ENCODE results near the gene NIPA2. TPM values are rescaled to one million over a fixed set of nuclear protein-coding genes. Genes with fewer than 3 reads are reported as not detected.

NIPA2 gene
- polyA plus RNA-seq, 2 donors = 6.7 to 21.1 TPM

GRCh38 chr15:22880981-22881738, 42.7 kb downstream of the NIPA2 start:
- H3K4me3 ChIP-seq (ENCODE audit: low read depth in 1 of 2, low read length in 2 of 2) = no peak overlapping the region
- 89 to 90% methylated on average over 19 of the region's 19 CpGs for WGBS, 2 donors
- H3K27ac ChIP-seq (ENCODE audit: low read depth in 2 of 2, low read length in 1 of 2) = no peak overlapping the region
- H3K36me3 ChIP-seq (ENCODE audit: control insufficient read depth in 2 of 2, insufficient read depth in 2 of 2, low read length in 1 of 2) = peaks cover 5 to 48% of the 10 kb centered on the region in 2 donors
- H3K9me3 ChIP-seq (ENCODE audit: control insufficient read depth in 2 of 2, insufficient read depth in 1 of 2, low read depth in 1 of 2, low read length in 1 of 2) = no peaks in the 10 kb centered on the region
- no peaks in the 10 kb centered on the region for H3K4me1 ChIP-seq (ENCODE audit: control insufficient read depth in 2 of 2, insufficient read depth in 2 of 2, low read length in 1 of 2)
- no peaks in the 10 kb centered on the region for H3K27me3 ChIP-seq (ENCODE audit: control insufficient read depth in 1 of 2, insufficient read depth in 2 of 2, low read length in 2 of 2)

- Histone ChIP-seq H3K4me3 (ENCODE audit: low read depth in 1 of 2, low read length in 2 of 2) (no peak overlapping the region), H3K27ac (ENCODE audit: low read depth in 2 of 2, low read length in 1 of 2) (no peak overlapping the region), H3K36me3 (ENCODE audit: control insufficient read depth in 2 of 2, insufficient read depth in 2 of 2, low read length in 1 of 2) (peaks cover 5 to 45% of the 10 kb centered on the region in 2 donors), H3K27me3 (ENCODE audit: control insufficient read depth in 1 of 2, insufficient read depth in 2 of 2, low read length in 2 of 2) (no peaks in the 10 kb centered on the region), H3K9me3 (ENCODE audit: control insufficient read depth in 2 of 2, insufficient read depth in 1 of 2, low read depth in 1 of 2, low read length in 1 of 2) (no peaks in the 10 kb centered on the region), H3K4me1 (ENCODE audit: control insufficient read depth in 2 of 2, insufficient read depth in 2 of 2, low read length in 1 of 2) (no peaks in the 10 kb centered on the region)
- WGBS, 2 donors = 93 to 96% methylated on average over 25 of the region's 25 CpGs
Observed at GRCh38 chr15:22881739-22882440, 43.4 kb downstream of the NIPA2 start.

- H3K4me3 ChIP-seq (ENCODE audit: low read depth in 1 of 2, low read length in 2 of 2) = no peak overlapping the region
- H3K4me1 ChIP-seq (ENCODE audit: control insufficient read depth in 2 of 2, insufficient read depth in 2 of 2, low read length in 1 of 2) = no peaks in the 10 kb centered on the region
- H3K27me3 ChIP-seq (ENCODE audit: control insufficient read depth in 1 of 2, insufficient read depth in 2 of 2, low read length in 2 of 2) = no peaks in the 10 kb centered on the region
- H3K27ac ChIP-seq (ENCODE audit: low read depth in 2 of 2, low read length in 1 of 2) = no peak overlapping the region
- no peaks in the 10 kb centered on the region for H3K9me3 ChIP-seq (ENCODE audit: control insufficient read depth in 2 of 2, insufficient read depth in 1 of 2, low read depth in 1 of 2, low read length in 1 of 2)
- peaks cover 0 to 40% of the 10 kb centered on the region in 2 donors for H3K36me3 ChIP-seq (ENCODE audit: control insufficient read depth in 2 of 2, insufficient read depth in 2 of 2, low read length in 1 of 2)
- 94 to 96% methylated on average over 13 of the region's 13 CpGs for WGBS, 2 donors
Observed at GRCh38 chr15:22883196-22883595, 44.7 kb downstream of the NIPA2 start.

- no peaks in the 10 kb centered on the region for H3K27me3 ChIP-seq (ENCODE audit: control insufficient read depth in 1 of 2, insufficient read depth in 2 of 2, low read length in 2 of 2)
- H3K27ac ChIP-seq (ENCODE audit: low read depth in 2 of 2, low read length in 1 of 2) = no peak overlapping the region
- no peaks in the 10 kb centered on the region for H3K9me3 ChIP-seq (ENCODE audit: control insufficient read depth in 2 of 2, insufficient read depth in 1 of 2, low read depth in 1 of 2, low read length in 1 of 2)
- H3K4me3 ChIP-seq (ENCODE audit: low read depth in 1 of 2, low read length in 2 of 2) = no peak overlapping the region
- H3K36me3 ChIP-seq (ENCODE audit: control insufficient read depth in 2 of 2, insufficient read depth in 2 of 2, low read length in 1 of 2) = peaks cover 0 to 38% of the 10 kb centered on the region in 2 donors
- WGBS, 2 donors = 56 to 84% methylated on average over 1 of the region's 1 CpG
- no peaks in the 10 kb centered on the region for H3K4me1 ChIP-seq (ENCODE audit: control insufficient read depth in 2 of 2, insufficient read depth in 2 of 2, low read length in 1 of 2)
Observed at GRCh38 chr15:22884344-22884743, 45.9 kb downstream of the NIPA2 start.

GRCh38 chr15:22885120-22885519, 46.7 kb downstream of the NIPA2 start:
- WGBS, 2 donors = 91 to 97% methylated on average over 6 of the region's 6 CpGs
- peaks cover 0 to 35% of the 10 kb centered on the region in 2 donors for H3K36me3 ChIP-seq (ENCODE audit: control insufficient read depth in 2 of 2, insufficient read depth in 2 of 2, low read length in 1 of 2)

GRCh38 chr15:22887157-22887951, 48.9 kb downstream of the NIPA2 start:
- H3K4me3 ChIP-seq (ENCODE audit: low read depth in 1 of 2, low read length in 2 of 2) = no peak overlapping the region
- WGBS, 2 donors = 84 to 87% methylated on average over 14 of the region's 14 CpGs
- peaks cover 10 to 25% of the 10 kb centered on the region in 2 donors for H3K36me3 ChIP-seq (ENCODE audit: control insufficient read depth in 2 of 2, insufficient read depth in 2 of 2, low read length in 1 of 2)
- H3K4me1 ChIP-seq (ENCODE audit: control insufficient read depth in 2 of 2, insufficient read depth in 2 of 2, low read length in 1 of 2) = no peaks in the 10 kb centered on the region
- H3K27ac ChIP-seq (ENCODE audit: low read depth in 2 of 2, low read length in 1 of 2) = no peak overlapping the region
- H3K27me3 ChIP-seq (ENCODE audit: control insufficient read depth in 1 of 2, insufficient read depth in 2 of 2, low read length in 2 of 2) = no peaks in the 10 kb centered on the region
- H3K9me3 ChIP-seq (ENCODE audit: control insufficient read depth in 2 of 2, insufficient read depth in 1 of 2, low read depth in 1 of 2, low read length in 1 of 2) = no peaks in the 10 kb centered on the region

More at GRCh38 chr15:22885120-22885519, 46.7 kb downstream of the NIPA2 start:
- Histone ChIP-seq H3K27ac (ENCODE audit: low read depth in 2 of 2, low read length in 1 of 2) (no peak overlapping the region), H3K27me3 (ENCODE audit: control insufficient read depth in 1 of 2, insufficient read depth in 2 of 2, low read length in 2 of 2) (no peaks in the 10 kb centered on the region), H3K9me3 (ENCODE audit: control insufficient read depth in 2 of 2, insufficient read depth in 1 of 2, low read depth in 1 of 2, low read length in 1 of 2) (no peaks in the 10 kb centered on the region), H3K4me3 (ENCODE audit: low read depth in 1 of 2, low read length in 2 of 2) (no peak overlapping the region), H3K4me1 (ENCODE audit: control insufficient read depth in 2 of 2, insufficient read depth in 2 of 2, low read length in 1 of 2) (no peaks in the 10 kb centered on the region)

- Histone ChIP-seq H3K27me3 (ENCODE audit: control insufficient read depth in 1 of 2, insufficient read depth in 2 of 2, low read length in 2 of 2) (no peaks in the 10 kb centered on the region), H3K9me3 (ENCODE audit: control insufficient read depth in 2 of 2, insufficient read depth in 1 of 2, low read depth in 1 of 2, low read length in 1 of 2) (no peaks in the 10 kb centered on the region), H3K36me3 (ENCODE audit: control insufficient read depth in 2 of 2, insufficient read depth in 2 of 2, low read length in 1 of 2) (peaks cover 11 to 26% of the 10 kb centered on the region in 2 donors), H3K4me3 (ENCODE audit: low read depth in 1 of 2, low read length in 2 of 2) (no peak overlapping the region), H3K27ac (ENCODE audit: low read depth in 2 of 2, low read length in 1 of 2) (no peak overlapping the region), H3K4me1 (ENCODE audit: control insufficient read depth in 2 of 2, insufficient read depth in 2 of 2, low read length in 1 of 2) (no peaks in the 10 kb centered on the region)
- WGBS, 2 donors = 85 to 90% methylated on average over 9 of the region's 9 CpGs
Observed at GRCh38 chr15:22888120-22888859, 49.8 kb downstream of the NIPA2 start.

- WGBS, 2 donors = 94% methylated on average over 14 of the region's 14 CpGs
- peaks cover 11 to 32% of the 10 kb centered on the region in 2 donors for H3K36me3 ChIP-seq (ENCODE audit: control insufficient read depth in 2 of 2, insufficient read depth in 2 of 2, low read length in 1 of 2)
Observed at GRCh38 chr15:22889146-22889818, 50.8 kb downstream of the NIPA2 start.

More at GRCh38 chr15:22889146-22889818, 50.8 kb downstream of the NIPA2 start:
- no peak overlapping the region for H3K4me3 ChIP-seq (ENCODE audit: low read depth in 1 of 2, low read length in 2 of 2)
- no peak overlapping the region for H3K27ac ChIP-seq (ENCODE audit: low read depth in 2 of 2, low read length in 1 of 2)
- H3K27me3 ChIP-seq (ENCODE audit: control insufficient read depth in 1 of 2, insufficient read depth in 2 of 2, low read length in 2 of 2) = no peaks in the 10 kb centered on the region
- H3K4me1 ChIP-seq (ENCODE audit: control insufficient read depth in 2 of 2, insufficient read depth in 2 of 2, low read length in 1 of 2) = no peaks in the 10 kb centered on the region
- H3K9me3 ChIP-seq (ENCODE audit: control insufficient read depth in 2 of 2, insufficient read depth in 1 of 2, low read depth in 1 of 2, low read length in 1 of 2) = no peaks in the 10 kb centered on the region

All from esophagus (tissue), 2 donors.